ENCODE data around the gene TNS3.

DNA sequence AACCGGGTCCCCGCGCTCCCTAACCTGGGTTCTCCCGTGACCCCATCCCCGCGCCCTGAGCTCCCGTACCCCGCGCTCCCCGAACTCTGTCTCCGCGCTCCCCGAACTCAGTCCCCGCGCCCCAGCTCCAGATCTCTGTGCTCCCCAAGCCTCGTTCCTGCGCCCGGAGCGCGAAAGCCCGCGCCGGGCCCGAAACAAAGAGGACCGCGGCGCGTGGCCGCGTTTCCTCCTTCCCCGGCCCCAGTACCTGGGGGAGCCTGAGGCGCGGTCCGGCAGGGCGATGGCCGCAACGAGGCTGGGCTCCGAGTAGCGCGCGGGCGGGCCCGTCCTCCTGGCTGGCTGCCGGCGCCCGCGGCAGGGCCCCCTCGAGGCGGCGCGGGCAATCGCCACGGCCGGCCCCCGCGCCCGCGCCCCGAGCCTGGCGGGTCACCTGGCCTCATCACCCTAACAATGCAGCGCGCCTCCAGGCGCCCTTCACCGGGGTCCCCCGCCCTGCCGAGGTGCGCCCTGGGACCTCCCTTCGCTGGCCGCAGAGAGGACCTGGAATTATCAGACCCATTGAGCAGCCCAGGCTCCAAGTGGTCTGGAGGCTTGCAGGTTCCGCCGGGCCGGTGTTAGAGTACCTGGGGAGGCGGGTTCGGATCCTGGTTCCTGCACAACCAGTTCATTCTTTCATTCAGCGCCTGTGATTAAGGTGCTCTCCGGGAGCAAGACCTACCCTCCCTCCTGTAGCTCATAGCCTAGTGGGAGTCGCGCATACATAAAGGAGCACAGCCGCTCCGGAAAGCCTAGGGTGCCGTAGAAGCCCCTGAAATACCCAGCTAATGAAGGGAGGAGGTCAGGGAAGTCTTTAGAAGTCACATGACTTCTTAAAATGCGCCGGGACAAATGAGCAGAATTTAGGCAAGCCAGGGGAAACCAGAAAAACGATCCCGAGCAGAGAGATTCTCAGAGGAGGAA, at the start of gene TNS3:
- TF ChIP-seq, protein P1, sequence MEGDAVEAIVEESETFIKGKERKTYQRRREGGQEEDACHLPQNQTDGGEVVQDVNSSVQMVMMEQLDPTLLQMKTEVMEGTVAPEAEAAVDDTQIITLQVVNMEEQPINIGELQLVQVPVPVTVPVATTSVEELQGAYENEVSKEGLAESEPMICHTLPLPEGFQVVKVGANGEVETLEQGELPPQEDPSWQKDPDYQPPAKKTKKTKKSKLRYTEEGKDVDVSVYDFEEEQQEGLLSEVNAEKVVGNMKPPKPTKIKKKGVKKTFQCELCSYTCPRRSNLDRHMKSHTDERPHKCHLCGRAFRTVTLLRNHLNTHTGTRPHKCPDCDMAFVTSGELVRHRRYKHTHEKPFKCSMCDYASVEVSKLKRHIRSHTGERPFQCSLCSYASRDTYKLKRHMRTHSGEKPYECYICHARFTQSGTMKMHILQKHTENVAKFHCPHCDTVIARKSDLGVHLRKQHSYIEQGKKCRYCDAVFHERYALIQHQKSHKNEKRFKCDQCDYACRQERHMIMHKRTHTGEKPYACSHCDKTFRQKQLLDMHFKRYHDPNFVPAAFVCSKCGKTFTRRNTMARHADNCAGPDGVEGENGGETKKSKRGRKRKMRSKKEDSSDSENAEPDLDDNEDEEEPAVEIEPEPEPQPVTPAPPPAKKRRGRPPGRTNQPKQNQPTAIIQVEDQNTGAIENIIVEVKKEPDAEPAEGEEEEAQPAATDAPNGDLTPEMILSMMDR (conservative IDR thresholded peaks at IDR 0.05), result no peak; the same call in 1 of the 2 replicates
- no peak for TF ChIP-seq EZH2 (IDR thresholded peaks at IDR 0.05; ENCODE audit: low read depth)
